K562 (cell line): ENCODE results near the gene THEM4. TPM values are rescaled to one million over a fixed set of nuclear protein-coding genes. Genes with fewer than 3 reads are reported as not detected.
A peak's percentile ranks its signal among the peaks of the same experiment; 100 is the strongest.

ENCODE experiments used
- ARHGAP35 ChIP-seq: fragments of 450-650 bp; IDR thresholded peaks from 2 replicates; pipeline ENCODE4 v1.6.1; 2018; ENCODE audit not compliant: partially characterized antibody
- DDX20 ChIP-seq: fragments of 450-650 bp; IDR thresholded peaks from 2 replicates; pipeline ENCODE4 v1.6.1; 2016; ENCODE audit warnings: missing genetic modification characterization, low read depth, mild to moderate bottlenecking, missing compliant biosample characterization, moderate library complexity
- E2F3 ChIP-seq: fragments of 250-450 bp; sonication (Bioruptor Pico); IDR thresholded peaks from 2 replicates; pipeline ENCODE4 v1.4.0; 2020; ENCODE audit warnings: mild to moderate bottlenecking
- FOSL1 ChIP-seq: fragments of 200-800 bp; sonication (Bioruptor generic); conservative IDR thresholded peaks from 2 replicates; pipeline ENCODE4 v1.6.1; 2016; ENCODE audit warnings: missing genetic modification characterization, missing compliant biosample characterization
- KAT7 ChIP-seq: sonication (generic); formaldehyde crosslinking; IDR thresholded peaks from 2 replicates; pipeline ENCODE4 v1.8.0; 2022; ENCODE audit warnings: missing genetic modification reagents, mild to moderate bottlenecking, borderline replicate concordance
- KLF16 ChIP-seq: IDR thresholded peaks from 2 replicates; pipeline ENCODE4 v1.6.1; 2016; ENCODE audit warnings: antibody characterized with exemption
- MBD2 ChIP-seq: sonication (generic); IDR thresholded peaks from 2 replicates; pipeline ENCODE4 v1.6.1; 2016; ENCODE audit warnings: low read depth, borderline replicate concordance
- MTA2 ChIP-seq: fragments of 450-650 bp; IDR thresholded peaks from 2 replicates; pipeline ENCODE4 v1.6.1; 2016; ENCODE audit warnings: low read depth
- NCOR1 ChIP-seq: fragments of 450-650 bp; IDR thresholded peaks from 2 replicates; pipeline ENCODE4 v1.6.1; 2016; ENCODE audit warnings: mild to moderate bottlenecking, moderate library complexity
- RFX1 ChIP-seq: fragments of 450-650 bp; IDR thresholded peaks from 2 replicates; pipeline ENCODE4 v1.6.1; 2016; ENCODE audit warnings: mild to moderate bottlenecking, moderate library complexity
- SIN3A ChIP-seq, 2 experiments: fragments of 150-350 bp in 1 of 2; IDR thresholded peaks; 2 replicates each; pipeline ENCODE4 v1.6.1; 2011 to 2016; ENCODE audit warnings: borderline replicate concordance in 2 of 2, low read depth in 2 of 2, low read length in 2 of 2, mild to moderate bottlenecking in 2 of 2, moderate library complexity in 2 of 2; ENCODE audit not compliant: control insufficient read depth in 1 of 2
- SMAD3 ChIP-seq: fragments of 450-650 bp; formaldehyde crosslinking; conservative IDR thresholded peaks from 2 replicates; pipeline ENCODE4 v1.4.0; 2020; ENCODE audit warnings: mild to moderate bottlenecking
- SRF ChIP-seq, 2 experiments: fragments of 250-450, 450-650 bp in 1 of 2; sonication (Bioruptor Pico) in 1 of 2; sonication (generic) in 1 of 2; formaldehyde crosslinking; IDR thresholded peaks; 2 replicates each; pipeline versions ENCODE4 v1.5.0 to v1.5.1; 2020 to 2022; ENCODE audit warnings: mild to moderate bottlenecking in 1 of 2, missing genetic modification reagents in 1 of 2
- TEAD1 ChIP-seq, 2 experiments: fragments of 450-650 bp in 1 of 2; sonication (generic) in 1 of 2; formaldehyde crosslinking; IDR thresholded peaks; 2 replicates each; pipeline versions ENCODE4 v1.4.0 to v1.8.0; 2020 to 2022; ENCODE audit warnings: mild to moderate bottlenecking in 2 of 2, missing genetic modification reagents in 1 of 2
- XRCC3 ChIP-seq: fragments of 450-650 bp; IDR thresholded peaks from 2 replicates; pipeline ENCODE4 v1.6.1; 2017; ENCODE audit warnings: mild to moderate bottlenecking, moderate library complexity
- ZNF165 ChIP-seq: fragments of 250-450 bp; sonication (Bioruptor Pico); IDR thresholded peaks from 2 replicates; pipeline ENCODE4 v1.4.0; 2020; ENCODE audit warnings: borderline replicate concordance
- ZNF507 ChIP-seq: conservative IDR thresholded peaks from 2 replicates; pipeline ENCODE4 v1.6.1; 2017; ENCODE audit warnings: missing genetic modification characterization, missing compliant biosample characterization
- ZNF584 ChIP-seq: fragments of 200-800 bp; sonication (Bioruptor generic); IDR thresholded peaks from 2 replicates; pipeline ENCODE4 v1.6.1; 2016; ENCODE audit warnings: low read depth, mild to moderate bottlenecking, missing genetic modification characterization, missing compliant biosample characterization
- polyA plus RNA-seq, 8 experiments: library from polyadenylated mRNA; depleted of rRNA in 4 of 8; stranded (reverse) in 5 of 8; unstranded in 3 of 8; fragments of >200 nt; fragmentation: Nextera tagmentation in 2 of 8; fragmentation: Illumina TruSeq in 1 of 8; extraction: Ambion mirVana in 2 of 8; extraction: Trizol in 1 of 8; gene quantifications; 2 replicates each; pipeline versions ENCODE4 v1.2.1 to v1.2.3, GENCODE V29; 2011 to 2014; ENCODE audit warnings: inconsistent platforms in 1 of 8, missing spikeins in 1 of 8
- total RNA-seq, 7 experiments: library from RNA; depleted of rRNA in 6 of 7; stranded (reverse); fragments of >200 nt in 6 of 7; fragmentation: Illumina TruSeq in 2 of 7; extraction: Trizol in 2 of 7; gene quantifications; 2 replicates each; pipeline versions ENCODE4 v1.2.1 to v1.2.3, GENCODE V29; 2011 to 2021; ENCODE audit warnings: low replicate concordance in 1 of 7
- TF ChIP-seq, protein P1 (sequence below), 3 experiments: IDR thresholded peaks in 2 of 3; conservative IDR thresholded peaks in 1 of 3; 2 replicates each; pipeline ENCODE4 v1.5.1; 2011 to 2012; ENCODE audit warnings: low read length in 3 of 3, mild to moderate bottlenecking in 3 of 3, control low read depth in 2 of 3, improper control_type of control experiment in 1 of 3, inconsistent platforms in 1 of 3, low read depth in 1 of 3, mixed read lengths in 1 of 3, moderate library complexity in 1 of 3; ENCODE audit not compliant: insufficient read depth in 2 of 3
- TF ChIP-seq, protein P2 (sequence below): sonication (generic); formaldehyde crosslinking; IDR thresholded peaks from 2 replicates; pipeline ENCODE4 v1.8.0; 2022; ENCODE audit warnings: mild to moderate bottlenecking, missing genetic modification reagents

Gene THEM4
- total and polyA plus RNA-seq, 9 of the 15 experiments (the other 6 are each of a cell fraction or from before 2014, with no cell fraction given), result 8.6 to 71.9 (median 35.3) TPM

DNA sequence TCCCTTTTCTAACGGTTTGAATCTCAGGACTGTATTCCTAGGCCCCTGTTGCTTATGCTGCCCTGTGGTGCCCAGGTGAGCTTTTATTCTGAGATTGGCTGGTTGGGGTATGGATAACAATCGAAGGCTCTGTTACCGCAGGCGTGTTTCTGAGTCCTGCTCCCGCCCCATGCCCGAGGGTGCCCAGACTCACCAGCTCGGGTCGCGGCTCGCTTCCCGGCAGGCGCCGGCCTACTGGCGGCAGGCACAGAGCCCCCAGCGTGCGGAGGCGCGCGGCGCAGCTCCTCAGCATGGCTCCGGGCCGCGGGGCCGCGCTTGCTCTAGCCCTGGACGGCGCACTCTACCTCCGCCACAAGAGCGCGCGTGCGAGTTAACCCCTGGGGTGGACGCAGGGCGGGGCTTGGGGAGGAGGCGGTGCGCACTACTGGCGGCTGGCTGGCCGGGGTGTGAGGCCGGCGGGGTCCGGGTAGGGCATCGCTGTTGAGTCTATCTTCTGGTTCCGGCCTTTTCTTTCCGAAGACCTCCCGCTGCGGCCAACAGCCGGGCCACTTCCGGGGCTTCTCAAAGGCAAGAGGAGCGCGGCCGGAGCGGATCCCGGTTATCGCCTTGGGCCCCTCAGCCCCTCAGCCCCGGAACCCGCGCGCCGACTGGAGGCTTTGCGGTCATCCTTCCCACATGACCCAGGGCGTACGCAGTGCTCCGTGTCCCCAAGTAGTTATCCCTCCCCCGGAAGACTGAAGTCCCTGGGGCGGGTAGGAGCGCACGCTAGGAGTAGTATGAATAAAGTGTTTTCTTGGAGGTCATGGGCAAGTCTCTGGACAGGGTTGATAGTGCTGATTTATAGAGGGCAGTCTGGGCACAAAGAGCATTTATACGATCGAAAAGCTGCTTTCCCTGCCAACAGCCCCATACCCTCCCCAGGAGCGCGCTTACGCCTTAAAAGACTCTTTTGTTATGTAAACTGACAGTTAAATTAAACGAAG is at the start of gene THEM4 (continued):
- TF ChIP-seq FOSL1 (peak; percentile 59), ZNF584 (CRISPR knock-in tag) (peak; percentile 89), SIN3A (IDR thresholded peaks at IDR 0.05; ENCODE audit: borderline replicate concordance in 2 of 2, control insufficient read depth in 1 of 2, low read depth in 2 of 2, low read length in 2 of 2) (peak; percentile 28 to 52; a peak in 1 of 4 replicates), TEAD1 (CRISPR knock-in tag; IDR thresholded peaks at IDR 0.05) (peak in 1 of 2 experiments; percentile 61; a peak in 1 of 4 replicates), NCOR1 (peak; percentile 46; the same call in 1 of the 2 replicates), KAT7 (CRISPR knock-in tag) (peak; percentile 54; the same call in 1 of the 2 replicates), ZNF165 (CRISPR knock-in tag) (no peak), KLF16 (no peak), RFX1 (no peak), E2F3 (CRISPR knock-in tag) (no peak), MBD2 (peak; percentile 81), MTA2 (no peak), SMAD3 (CRISPR knock-in tag) (no peak), SRF (CRISPR knock-in tag; IDR thresholded peaks at IDR 0.05) (peak in 1 of 2 experiments; percentile 78; a peak in 2 of 4 replicates), ARHGAP35 (no peak), DDX20 (tag) (no peak), XRCC3 (no peak), ZNF507 (tag) (no peak)
- TF ChIP-seq, protein P1, sequence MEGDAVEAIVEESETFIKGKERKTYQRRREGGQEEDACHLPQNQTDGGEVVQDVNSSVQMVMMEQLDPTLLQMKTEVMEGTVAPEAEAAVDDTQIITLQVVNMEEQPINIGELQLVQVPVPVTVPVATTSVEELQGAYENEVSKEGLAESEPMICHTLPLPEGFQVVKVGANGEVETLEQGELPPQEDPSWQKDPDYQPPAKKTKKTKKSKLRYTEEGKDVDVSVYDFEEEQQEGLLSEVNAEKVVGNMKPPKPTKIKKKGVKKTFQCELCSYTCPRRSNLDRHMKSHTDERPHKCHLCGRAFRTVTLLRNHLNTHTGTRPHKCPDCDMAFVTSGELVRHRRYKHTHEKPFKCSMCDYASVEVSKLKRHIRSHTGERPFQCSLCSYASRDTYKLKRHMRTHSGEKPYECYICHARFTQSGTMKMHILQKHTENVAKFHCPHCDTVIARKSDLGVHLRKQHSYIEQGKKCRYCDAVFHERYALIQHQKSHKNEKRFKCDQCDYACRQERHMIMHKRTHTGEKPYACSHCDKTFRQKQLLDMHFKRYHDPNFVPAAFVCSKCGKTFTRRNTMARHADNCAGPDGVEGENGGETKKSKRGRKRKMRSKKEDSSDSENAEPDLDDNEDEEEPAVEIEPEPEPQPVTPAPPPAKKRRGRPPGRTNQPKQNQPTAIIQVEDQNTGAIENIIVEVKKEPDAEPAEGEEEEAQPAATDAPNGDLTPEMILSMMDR (IDR thresholded peaks at IDR 0.05 in 2 of 3, conservative IDR thresholded peaks at IDR 0.05 in 1 of 3; ENCODE audit: insufficient read depth in 2 of 3, low read depth in 1 of 3, low read length in 3 of 3), result peak; percentile 35 to 46 (median 41); a peak in 5 of 6 replicates
- TF ChIP-seq, protein P2, sequence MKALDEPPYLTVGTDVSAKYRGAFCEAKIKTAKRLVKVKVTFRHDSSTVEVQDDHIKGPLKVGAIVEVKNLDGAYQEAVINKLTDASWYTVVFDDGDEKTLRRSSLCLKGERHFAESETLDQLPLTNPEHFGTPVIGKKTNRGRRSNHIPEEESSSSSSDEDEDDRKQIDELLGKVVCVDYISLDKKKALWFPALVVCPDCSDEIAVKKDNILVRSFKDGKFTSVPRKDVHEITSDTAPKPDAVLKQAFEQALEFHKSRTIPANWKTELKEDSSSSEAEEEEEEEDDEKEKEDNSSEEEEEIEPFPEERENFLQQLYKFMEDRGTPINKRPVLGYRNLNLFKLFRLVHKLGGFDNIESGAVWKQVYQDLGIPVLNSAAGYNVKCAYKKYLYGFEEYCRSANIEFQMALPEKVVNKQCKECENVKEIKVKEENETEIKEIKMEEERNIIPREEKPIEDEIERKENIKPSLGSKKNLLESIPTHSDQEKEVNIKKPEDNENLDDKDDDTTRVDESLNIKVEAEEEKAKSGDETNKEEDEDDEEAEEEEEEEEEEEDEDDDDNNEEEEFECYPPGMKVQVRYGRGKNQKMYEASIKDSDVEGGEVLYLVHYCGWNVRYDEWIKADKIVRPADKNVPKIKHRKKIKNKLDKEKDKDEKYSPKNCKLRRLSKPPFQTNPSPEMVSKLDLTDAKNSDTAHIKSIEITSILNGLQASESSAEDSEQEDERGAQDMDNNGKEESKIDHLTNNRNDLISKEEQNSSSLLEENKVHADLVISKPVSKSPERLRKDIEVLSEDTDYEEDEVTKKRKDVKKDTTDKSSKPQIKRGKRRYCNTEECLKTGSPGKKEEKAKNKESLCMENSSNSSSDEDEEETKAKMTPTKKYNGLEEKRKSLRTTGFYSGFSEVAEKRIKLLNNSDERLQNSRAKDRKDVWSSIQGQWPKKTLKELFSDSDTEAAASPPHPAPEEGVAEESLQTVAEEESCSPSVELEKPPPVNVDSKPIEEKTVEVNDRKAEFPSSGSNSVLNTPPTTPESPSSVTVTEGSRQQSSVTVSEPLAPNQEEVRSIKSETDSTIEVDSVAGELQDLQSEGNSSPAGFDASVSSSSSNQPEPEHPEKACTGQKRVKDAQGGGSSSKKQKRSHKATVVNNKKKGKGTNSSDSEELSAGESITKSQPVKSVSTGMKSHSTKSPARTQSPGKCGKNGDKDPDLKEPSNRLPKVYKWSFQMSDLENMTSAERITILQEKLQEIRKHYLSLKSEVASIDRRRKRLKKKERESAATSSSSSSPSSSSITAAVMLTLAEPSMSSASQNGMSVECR (CRISPR knock-in tag), result 0 out of 2 replicates have a peak, but pooled peaks have one; percentile 34
